ENCODE results near the gene CREB3L1.

CREB3L1 gene

DNA sequence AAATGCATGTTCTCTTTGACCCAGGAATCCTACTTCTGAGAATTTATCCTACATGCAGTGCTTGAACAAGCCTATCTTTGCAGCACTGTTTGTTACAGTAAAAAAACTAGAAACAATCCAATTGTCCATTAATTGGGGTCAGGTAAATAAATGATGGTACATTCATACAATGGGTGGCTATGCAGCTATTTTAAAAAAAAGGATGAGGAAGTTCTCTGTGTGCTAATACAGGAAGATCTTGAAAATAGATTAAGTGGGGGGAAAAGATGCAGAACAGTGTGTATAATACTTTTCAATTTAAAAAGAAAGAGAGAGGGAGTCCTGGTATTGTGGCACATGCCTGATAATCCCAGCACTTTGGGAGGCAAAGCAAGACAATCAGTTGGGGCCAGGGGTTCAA is 9.5 kb upstream of the CREB3L1 start:
- DNase-seq (ENCODE audit: low read depth), result no peak

DNA sequence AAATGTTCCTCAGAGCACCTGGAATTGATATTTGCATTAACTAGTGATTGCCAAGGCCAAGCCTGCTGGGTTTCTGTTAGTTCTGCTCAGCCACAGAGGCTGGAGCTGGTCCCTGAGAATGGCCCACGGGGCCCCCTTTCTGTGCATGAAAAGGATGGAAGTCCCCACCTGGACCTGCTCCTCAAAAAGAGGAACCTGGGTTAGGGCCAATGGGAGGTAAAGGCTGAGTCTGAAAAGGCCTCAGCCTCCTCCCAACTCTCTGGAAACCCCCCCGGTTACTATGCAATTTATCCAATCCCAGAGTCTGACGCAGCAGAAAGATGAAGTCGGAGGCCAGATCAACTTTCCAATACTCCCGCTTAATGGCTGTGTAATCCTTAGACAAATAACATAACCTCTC is 6.8 kb upstream of the CREB3L1 start:
- TF ChIP-seq, protein P1, sequence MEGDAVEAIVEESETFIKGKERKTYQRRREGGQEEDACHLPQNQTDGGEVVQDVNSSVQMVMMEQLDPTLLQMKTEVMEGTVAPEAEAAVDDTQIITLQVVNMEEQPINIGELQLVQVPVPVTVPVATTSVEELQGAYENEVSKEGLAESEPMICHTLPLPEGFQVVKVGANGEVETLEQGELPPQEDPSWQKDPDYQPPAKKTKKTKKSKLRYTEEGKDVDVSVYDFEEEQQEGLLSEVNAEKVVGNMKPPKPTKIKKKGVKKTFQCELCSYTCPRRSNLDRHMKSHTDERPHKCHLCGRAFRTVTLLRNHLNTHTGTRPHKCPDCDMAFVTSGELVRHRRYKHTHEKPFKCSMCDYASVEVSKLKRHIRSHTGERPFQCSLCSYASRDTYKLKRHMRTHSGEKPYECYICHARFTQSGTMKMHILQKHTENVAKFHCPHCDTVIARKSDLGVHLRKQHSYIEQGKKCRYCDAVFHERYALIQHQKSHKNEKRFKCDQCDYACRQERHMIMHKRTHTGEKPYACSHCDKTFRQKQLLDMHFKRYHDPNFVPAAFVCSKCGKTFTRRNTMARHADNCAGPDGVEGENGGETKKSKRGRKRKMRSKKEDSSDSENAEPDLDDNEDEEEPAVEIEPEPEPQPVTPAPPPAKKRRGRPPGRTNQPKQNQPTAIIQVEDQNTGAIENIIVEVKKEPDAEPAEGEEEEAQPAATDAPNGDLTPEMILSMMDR (conservative IDR thresholded peaks at IDR 0.05; ENCODE audit: low read depth, low read length), result no peak
- no peak for DNase-seq (ENCODE audit: low read depth)
- H3K4me3 ChIP-seq (ENCODE audit: low read length), result no peak overlapping the region

More for the DNA sequence above, 9.5 kb upstream of the CREB3L1 start:
- no peak overlapping the region for H3K4me3 ChIP-seq (ENCODE audit: low read length)
- TF ChIP-seq, protein P1 (conservative IDR thresholded peaks at IDR 0.05; ENCODE audit: low read depth, low read length), result no peak

DNA sequence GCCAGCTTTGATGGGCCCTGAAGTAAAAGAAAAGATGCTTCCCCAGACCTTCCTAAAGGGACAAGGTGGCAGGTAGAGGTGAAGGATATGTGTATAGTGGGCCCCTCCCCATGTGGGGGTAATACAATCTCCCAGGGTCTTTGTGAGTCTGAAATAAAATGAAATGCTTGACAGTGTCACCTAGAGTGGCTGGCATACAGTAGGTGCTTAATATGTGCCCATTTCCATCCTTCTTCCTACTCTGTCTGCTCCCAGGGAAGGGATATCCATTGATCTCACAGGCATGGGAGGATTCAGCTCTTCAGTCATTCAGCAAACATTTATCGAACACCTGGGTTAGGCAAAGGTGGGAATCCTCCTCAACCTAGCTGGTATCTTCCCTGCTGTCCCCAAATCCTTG is 6.1 kb upstream of the CREB3L1 start:
- DNase-seq (ENCODE audit: low read depth), result no peak
- TF ChIP-seq, protein P1 (conservative IDR thresholded peaks at IDR 0.05; ENCODE audit: low read depth, low read length), result no peak
- H3K4me3 ChIP-seq (ENCODE audit: low read length), result no peak overlapping the region

DNA sequence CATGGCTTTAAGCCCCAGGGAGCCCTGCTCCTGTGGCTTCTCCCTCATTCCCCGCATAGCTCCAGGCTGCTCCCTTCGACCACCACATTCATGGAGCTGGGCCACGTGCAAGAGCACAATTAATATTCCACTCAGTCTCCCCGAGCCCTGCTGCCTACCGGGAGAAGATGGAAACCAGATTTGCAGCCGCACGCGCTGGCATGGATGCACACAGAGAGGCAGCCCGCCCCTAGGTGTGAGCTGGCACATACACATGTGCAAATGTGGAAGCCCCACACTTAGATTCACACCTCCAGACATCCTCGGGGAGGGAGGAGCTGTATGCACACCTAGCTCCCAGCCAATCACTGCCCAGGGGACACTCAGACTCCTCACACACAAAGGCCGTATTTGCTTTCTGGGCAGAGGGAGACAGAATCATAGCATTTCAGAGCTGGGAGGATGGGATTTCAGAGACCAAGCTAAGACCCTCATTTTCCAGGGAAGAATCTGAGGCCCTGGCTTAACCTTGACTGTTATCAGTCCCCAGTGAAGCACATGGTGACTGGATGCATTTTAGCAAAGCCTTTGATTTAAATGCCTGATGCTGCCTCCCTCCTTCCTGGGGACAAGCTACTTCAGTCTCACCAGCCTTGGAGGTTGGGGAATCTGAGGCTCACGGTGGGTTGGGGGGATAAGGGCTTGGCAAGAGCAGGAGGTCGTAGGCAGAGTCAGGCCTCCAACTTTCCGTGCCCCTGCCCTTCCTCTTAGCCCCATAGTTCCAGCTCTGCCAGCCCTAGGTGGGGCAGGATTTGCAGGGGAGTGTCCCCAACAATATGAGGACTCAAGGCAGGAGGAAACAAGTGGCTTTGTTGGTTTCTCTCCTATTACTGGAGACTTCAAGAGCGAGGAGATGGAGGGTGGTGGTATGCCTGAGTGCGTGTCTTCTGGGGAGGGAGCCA is 5.3 kb upstream of the CREB3L1 start:
- no peak for DNase-seq (ENCODE audit: low read depth)
- TF ChIP-seq, protein P1 (conservative IDR thresholded peaks at IDR 0.05; ENCODE audit: low read depth, low read length), result no peak

DNA sequence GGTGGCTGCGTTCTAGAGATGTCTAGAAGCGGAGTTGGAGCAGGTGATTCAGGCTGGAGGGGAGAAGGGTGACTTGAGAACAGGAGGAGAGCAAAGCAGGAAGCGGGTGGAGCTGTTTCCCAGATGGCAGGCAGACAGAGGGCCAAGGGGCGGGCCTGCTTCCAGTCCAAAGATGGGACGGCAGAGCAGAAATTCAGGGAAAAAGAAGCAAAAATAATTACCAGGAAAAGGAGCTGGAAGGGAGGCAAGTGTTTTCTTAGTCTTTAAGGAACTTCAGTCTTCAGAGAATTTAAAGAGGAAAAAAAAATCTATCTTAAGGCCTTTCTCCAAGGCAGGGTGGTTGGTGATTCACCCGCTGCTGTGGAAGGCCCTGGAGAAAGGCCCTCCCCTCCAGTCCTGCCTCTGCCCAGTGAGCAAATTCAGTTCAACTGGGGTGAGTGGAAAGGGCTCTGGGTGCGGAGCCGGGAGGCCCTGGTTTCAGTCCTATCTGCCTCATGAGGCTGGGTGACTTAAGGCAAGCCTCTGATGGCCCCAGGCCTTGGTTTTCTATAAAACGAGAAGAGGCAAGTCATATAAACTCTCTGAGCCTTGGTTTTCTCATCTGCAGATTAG is 4.5 kb upstream of the CREB3L1 start:
- DNase-seq (ENCODE audit: low read depth), result no peak
- no peak overlapping the region for H3K4me3 ChIP-seq (ENCODE audit: low read length)
- TF ChIP-seq, protein P1 (conservative IDR thresholded peaks at IDR 0.05; ENCODE audit: low read depth, low read length), result no peak

More for the DNA sequence above, 5.3 kb upstream of the CREB3L1 start:
- H3K4me3 ChIP-seq (ENCODE audit: low read length), result no peak overlapping the region

DNA sequence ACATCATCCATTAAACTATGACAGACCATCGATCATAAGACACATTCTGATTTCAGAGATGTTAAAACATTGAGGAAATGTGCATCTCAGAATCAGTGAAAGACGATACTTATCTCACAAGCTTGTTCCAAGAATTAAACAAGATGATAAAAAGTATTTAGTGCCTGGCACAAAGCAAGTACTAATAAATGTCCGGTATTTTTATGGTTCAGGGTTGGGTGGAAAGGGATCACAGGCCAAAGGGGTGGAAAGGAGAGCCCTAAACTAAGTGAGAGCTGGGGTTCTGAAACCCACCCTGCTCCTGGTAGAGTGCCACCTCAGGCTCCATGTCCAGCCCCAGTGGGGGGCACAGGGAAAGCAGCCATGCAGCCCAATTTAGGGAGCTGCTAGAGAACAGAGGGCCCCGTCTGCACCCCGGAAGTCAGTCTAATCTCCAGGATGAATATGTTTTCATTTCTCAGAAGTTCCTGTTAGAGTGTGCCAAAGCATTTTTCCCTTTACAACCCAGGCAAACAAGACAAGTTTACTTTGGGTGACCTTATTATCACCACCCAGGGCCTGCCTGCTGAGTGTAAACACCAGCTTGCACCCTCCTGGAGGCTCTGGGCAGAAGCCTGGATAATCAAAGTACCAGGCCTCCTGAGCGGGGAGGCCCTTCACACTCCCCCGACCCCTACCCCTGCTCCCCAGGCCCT is 3.8 kb upstream of the CREB3L1 start:
- DNase-seq (ENCODE audit: low read depth), result no peak
- TF ChIP-seq, protein P1 (conservative IDR thresholded peaks at IDR 0.05; ENCODE audit: low read depth, low read length), result no peak
- no peak overlapping the region for H3K4me3 ChIP-seq (ENCODE audit: low read length)

Data from retinal pigment epithelial cell (primary cell).